ENCODE measurements around the gene CD276. TPM values are rescaled to one million over a fixed set of nuclear protein-coding genes. Genes with fewer than 3 reads are reported as not detected.

Gene CD276
- total RNA-seq, 1 donor from 2014 or later, result 55.0 TPM

DNA sequence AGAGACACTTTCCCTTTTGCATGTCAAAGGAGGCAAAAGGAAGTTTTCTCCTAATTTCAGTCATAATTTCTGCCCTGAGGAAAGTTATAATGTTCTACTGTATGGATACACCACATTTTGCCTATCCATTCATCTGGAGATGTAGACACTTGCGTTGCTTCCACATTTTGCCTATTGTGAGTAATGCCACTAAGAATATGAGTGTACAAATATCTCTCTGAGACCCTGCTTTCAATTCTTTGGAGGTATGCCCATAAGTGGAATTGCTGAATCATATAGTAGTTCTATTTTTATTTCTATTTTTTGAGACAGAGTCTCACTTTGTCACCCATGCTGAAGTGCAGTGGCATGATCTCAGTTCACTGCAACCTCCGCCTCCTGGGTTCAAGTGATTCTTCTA is 3.6 kb upstream of the CD276 start:
- TF ChIP-seq, protein P1, sequence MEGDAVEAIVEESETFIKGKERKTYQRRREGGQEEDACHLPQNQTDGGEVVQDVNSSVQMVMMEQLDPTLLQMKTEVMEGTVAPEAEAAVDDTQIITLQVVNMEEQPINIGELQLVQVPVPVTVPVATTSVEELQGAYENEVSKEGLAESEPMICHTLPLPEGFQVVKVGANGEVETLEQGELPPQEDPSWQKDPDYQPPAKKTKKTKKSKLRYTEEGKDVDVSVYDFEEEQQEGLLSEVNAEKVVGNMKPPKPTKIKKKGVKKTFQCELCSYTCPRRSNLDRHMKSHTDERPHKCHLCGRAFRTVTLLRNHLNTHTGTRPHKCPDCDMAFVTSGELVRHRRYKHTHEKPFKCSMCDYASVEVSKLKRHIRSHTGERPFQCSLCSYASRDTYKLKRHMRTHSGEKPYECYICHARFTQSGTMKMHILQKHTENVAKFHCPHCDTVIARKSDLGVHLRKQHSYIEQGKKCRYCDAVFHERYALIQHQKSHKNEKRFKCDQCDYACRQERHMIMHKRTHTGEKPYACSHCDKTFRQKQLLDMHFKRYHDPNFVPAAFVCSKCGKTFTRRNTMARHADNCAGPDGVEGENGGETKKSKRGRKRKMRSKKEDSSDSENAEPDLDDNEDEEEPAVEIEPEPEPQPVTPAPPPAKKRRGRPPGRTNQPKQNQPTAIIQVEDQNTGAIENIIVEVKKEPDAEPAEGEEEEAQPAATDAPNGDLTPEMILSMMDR (IDR thresholded peaks at IDR 0.05), result no peak
- no peaks in the 10 kb centered on the region for H3K36me3 ChIP-seq
- intact Hi-C loops (cut with DNase I), result no loop called here
- ATAC-seq (no peak), DNase-seq (no peak)
- H3K4me1 ChIP-seq, result peaks cover 9% of the 10 kb centered on the region
- no peak overlapping the region for H3K4me3 ChIP-seq
- no peaks in the 10 kb centered on the region for H3K9me3 ChIP-seq
- H3K27ac ChIP-seq, result no peak overlapping the region
- H3K27me3 ChIP-seq (ENCODE audit: low read depth), result peaks cover 4% of the 10 kb centered on the region

DNA sequence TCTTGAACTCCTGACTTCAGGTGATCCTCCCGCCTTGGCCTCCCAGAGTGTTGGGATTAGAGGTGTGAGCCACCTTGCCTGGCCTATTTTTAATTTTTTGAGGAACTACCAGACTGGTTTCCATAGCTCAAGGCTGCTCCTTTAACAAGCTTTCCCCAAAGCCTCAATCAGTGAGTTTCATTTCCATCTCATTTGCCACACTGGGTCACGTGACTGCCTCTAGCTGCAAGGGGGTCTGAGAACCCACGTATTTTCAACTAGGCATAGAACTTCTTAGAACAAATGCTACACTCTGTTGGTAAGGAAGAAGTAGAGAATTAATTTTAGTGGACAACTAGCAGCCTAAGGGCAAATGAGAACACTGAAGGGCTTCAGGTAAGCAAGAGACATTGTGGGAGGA is 3.1 kb upstream of the CD276 start:
- Histone ChIP-seq H3K27me3 (ENCODE audit: low read depth) (peaks cover 4% of the 10 kb centered on the region), H3K36me3 (no peaks in the 10 kb centered on the region), H3K4me1 (peaks cover 14% of the 10 kb centered on the region), H3K27ac (no peak overlapping the region), H3K4me3 (no peak overlapping the region), H3K9me3 (no peaks in the 10 kb centered on the region)
- DNase-seq (no peak), ATAC-seq (no peak)
- intact Hi-C loops (cut with DNase I), result no loop called here
- TF ChIP-seq, protein P1 (IDR thresholded peaks at IDR 0.05), result no peak

DNA sequence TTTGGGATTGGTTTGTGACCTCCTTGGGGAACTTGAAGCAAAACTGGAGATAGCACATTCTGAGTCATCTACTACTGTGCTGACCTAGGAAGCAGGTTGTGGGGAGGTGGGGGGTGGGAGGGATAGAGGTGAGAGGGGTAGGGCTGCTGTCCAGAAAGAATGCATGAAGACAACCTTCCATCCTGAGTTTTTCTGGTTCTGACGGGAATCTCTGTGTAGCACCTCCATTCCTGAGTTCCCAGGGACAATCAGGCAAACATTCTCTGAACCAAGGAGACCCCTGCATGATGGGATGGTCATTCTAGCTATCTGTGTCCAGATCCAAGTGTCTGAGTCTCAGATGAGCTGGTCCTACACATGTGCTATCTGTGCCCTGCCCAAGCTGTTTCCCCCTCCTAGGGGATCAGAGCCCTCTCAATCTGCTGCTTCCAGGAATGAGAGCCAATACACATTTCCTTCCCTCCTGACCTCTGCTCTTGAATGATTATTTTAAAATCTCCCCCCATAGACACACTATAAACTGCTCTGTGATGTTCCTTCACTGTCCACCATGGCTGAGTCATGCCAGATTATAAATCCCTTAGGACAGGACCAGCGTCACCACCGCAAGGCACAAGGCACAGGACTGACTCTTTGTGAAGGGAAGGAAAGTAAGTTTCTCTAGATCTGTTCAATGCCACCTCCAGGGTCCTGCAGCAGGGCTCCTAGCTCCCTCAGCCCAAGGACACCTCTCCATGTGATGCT is 2.2 kb upstream of the CD276 start:
- no peak for DNase-seq
- Histone ChIP-seq H3K27ac (no peak overlapping the region), H3K36me3 (no peaks in the 10 kb centered on the region), H3K9me3 (no peaks in the 10 kb centered on the region), H3K27me3 (ENCODE audit: low read depth) (no peaks in the 10 kb centered on the region), H3K4me1 (peaks cover 23% of the 10 kb centered on the region), H3K4me3 (no peak overlapping the region)
- TF ChIP-seq, protein P1 (IDR thresholded peaks at IDR 0.05), result no peak
- ATAC-seq, result no peak
- intact Hi-C loops (cut with DNase I), result no loop called here

DNA sequence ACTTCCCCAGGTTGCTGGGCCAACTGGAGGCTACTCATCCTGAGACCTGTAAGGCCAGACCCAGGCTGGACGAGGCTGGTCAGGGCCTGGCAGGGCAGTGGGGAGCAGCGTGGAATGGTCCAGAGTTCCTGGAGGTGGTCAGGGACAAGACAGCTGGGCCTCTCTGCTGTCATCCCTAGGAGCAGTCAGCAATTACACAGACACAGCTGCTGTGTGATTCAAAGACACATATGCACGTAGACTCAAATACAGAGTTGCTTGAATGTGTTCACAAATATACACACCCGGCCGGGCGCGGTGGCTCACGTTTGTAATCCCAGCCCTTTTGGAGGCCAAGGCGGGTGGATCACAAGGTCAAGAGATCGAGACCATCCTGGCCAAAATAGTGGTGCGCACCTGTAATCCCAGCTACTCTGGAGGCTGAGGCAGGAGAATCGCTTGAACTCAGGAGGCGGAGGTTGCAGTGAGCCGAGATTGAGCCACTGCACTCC is 1.5 kb upstream of the CD276 start:
- H3K36me3 ChIP-seq, result no peaks in the 10 kb centered on the region
- H3K27ac ChIP-seq, result no peak overlapping the region
- intact Hi-C loops (cut with DNase I), result no loop called here
- TF ChIP-seq, protein P1 (IDR thresholded peaks at IDR 0.05), result no peak
- H3K27me3 ChIP-seq (ENCODE audit: low read depth), result no peaks in the 10 kb centered on the region
- DNase-seq, result no peak
- no peak overlapping the region for H3K4me3 ChIP-seq
- no peaks in the 10 kb centered on the region for H3K9me3 ChIP-seq
- ATAC-seq, result no peak
- H3K4me1 ChIP-seq, result peaks cover 30% of the 10 kb centered on the region

DNA sequence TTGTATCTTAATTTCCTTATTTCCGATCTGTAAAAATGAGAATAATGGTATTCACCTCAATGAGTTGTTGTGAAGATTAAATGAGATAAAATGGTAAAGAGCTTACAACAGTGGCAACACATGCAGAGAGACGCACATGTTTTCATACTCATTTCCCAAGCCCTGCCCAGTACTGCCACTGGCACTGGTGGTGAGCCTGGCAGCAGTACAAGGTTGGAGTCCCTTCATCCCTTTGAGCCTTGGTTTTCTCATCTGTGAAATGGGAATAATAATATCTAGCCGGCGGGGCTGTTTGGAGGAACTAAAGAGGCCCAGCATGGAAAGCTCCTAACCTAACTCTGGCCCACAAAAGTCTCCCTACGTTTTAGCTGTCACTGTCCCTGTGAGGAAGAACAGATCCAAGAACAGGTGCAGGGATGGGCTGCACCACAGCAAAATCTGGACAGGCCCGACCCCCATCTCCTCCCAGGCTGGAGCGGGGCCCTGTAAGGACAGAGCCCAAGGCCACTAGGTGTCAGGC is 866 bp upstream of the CD276 start:
- Histone ChIP-seq H3K27me3 (ENCODE audit: low read depth) (no peaks in the 10 kb centered on the region), H3K27ac (peak overlapping the region; percentile 80), H3K4me3 (peak overlapping the region; percentile 72), H3K9me3 (no peaks in the 10 kb centered on the region), H3K4me1 (peaks cover 36% of the 10 kb centered on the region), H3K36me3 (no peaks in the 10 kb centered on the region)
- TF ChIP-seq, protein P1 (IDR thresholded peaks at IDR 0.05), result peak; percentile 32
- ATAC-seq (no peak), DNase-seq (no peak)
- intact Hi-C loops (cut with DNase I), result no loop called here

Data from lower lobe of right lung (tissue), 2 donors.